Nephron progenitor cell (in vitro differentiated cells): ENCODE results near the gene THEMIS2.

ENCODE experiments used
- DNase-seq: peaks from one replicate; pipeline ENCODE4 v3.0.0; 2021
- H3K27ac Mint-ChIP-seq: 2 replicates; pipeline ENCODE4 v1.8.0; 2021; ENCODE audit warnings: mild to moderate bottlenecking, moderate library complexity, mixed read lengths
- H3K27me3 Mint-ChIP-seq: 2 replicates; pipeline ENCODE4 v1.8.0; 2021; ENCODE audit warnings: mild to moderate bottlenecking, low read depth, mixed read lengths; ENCODE audit not compliant: poor library complexity
- H3K36me3 Mint-ChIP-seq: 2 replicates; pipeline ENCODE4 v1.8.0; 2021; ENCODE audit warnings: low read depth, mixed read lengths
- H3K4me1 Mint-ChIP-seq: 2 replicates; pipeline ENCODE4 v1.8.0; 2021; ENCODE audit warnings: mixed read lengths
- H3K4me3 Mint-ChIP-seq: 2 replicates; pipeline ENCODE4 v1.8.0; 2021; ENCODE audit warnings: mild to moderate bottlenecking, moderate library complexity, mixed read lengths
- H3K9me3 Mint-ChIP-seq: 2 replicates; pipeline ENCODE4 v1.8.0; 2021; ENCODE audit warnings: mild to moderate bottlenecking, moderate library complexity, mixed read lengths
- TF ChIP-seq, protein P1 (sequence below): fragments of 200-600 bp; sonication (generic); IDR thresholded peaks from 2 replicates; pipeline ENCODE4 v1.5.0; 2021; ENCODE audit warnings: antibody characterized with exemption

The THEMIS2 gene

DNA sequence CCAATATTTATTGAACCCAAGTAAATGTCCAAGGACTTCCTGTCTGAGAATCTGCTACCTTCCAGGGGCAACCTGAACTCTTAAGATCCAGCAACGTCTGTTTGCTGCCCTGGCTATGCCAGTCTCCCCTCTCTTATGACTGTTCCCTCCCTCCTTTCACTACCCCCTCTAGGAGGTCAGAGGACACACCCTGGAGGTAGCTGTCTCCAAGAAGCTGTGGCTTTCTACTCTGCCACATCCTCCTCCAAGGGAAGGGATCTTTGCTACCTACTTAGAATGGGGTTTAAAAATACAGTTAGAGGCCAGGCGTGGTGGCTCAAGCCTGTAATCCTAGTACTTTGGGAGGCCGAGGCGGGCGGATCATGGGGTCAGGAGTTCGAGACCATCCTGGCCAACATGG, 58.8 kb downstream of the THEMIS2 start:
- Mint-ChIP-seq H3K27me3 (peaks cover 30% of the 10 kb centered on the region), H3K36me3 (no peaks in the 10 kb centered on the region), H3K9me3 (no peaks in the 10 kb centered on the region), H3K4me1 (peaks cover 26% of the 10 kb centered on the region), H3K4me3 (no peak overlapping the region), H3K27ac (no peak overlapping the region)
- TF ChIP-seq, protein P1, sequence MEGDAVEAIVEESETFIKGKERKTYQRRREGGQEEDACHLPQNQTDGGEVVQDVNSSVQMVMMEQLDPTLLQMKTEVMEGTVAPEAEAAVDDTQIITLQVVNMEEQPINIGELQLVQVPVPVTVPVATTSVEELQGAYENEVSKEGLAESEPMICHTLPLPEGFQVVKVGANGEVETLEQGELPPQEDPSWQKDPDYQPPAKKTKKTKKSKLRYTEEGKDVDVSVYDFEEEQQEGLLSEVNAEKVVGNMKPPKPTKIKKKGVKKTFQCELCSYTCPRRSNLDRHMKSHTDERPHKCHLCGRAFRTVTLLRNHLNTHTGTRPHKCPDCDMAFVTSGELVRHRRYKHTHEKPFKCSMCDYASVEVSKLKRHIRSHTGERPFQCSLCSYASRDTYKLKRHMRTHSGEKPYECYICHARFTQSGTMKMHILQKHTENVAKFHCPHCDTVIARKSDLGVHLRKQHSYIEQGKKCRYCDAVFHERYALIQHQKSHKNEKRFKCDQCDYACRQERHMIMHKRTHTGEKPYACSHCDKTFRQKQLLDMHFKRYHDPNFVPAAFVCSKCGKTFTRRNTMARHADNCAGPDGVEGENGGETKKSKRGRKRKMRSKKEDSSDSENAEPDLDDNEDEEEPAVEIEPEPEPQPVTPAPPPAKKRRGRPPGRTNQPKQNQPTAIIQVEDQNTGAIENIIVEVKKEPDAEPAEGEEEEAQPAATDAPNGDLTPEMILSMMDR: no peak
- DNase-seq: no peak

DNA sequence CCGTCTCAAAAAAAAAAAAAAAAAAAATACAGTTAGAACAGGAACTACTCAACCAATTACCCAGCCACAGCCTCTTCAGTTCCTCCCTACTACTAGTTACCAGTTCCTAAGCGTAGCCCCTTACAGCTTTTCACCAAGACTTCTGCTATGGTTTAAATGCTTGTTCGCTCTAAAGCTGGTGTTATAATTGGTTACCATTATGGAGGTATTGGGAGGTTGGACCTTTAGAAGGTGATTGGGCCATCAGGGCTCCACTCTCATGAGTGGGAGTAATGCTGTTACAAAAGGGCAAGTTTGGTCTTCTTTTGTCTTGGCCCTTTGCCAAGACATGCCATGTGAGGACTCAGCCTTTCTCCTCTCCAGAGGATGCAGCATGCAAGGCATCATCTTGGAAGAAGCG, 59.4 kb downstream of the THEMIS2 start:
- Mint-ChIP-seq H3K4me1 (peaks cover 26% of the 10 kb centered on the region), H3K4me3 (no peak overlapping the region), H3K36me3 (no peaks in the 10 kb centered on the region), H3K27me3 (peaks cover 29% of the 10 kb centered on the region), H3K27ac (no peak overlapping the region), H3K9me3 (no peaks in the 10 kb centered on the region)
- TF ChIP-seq, protein P1: no peak
- no peak for DNase-seq

DNA sequence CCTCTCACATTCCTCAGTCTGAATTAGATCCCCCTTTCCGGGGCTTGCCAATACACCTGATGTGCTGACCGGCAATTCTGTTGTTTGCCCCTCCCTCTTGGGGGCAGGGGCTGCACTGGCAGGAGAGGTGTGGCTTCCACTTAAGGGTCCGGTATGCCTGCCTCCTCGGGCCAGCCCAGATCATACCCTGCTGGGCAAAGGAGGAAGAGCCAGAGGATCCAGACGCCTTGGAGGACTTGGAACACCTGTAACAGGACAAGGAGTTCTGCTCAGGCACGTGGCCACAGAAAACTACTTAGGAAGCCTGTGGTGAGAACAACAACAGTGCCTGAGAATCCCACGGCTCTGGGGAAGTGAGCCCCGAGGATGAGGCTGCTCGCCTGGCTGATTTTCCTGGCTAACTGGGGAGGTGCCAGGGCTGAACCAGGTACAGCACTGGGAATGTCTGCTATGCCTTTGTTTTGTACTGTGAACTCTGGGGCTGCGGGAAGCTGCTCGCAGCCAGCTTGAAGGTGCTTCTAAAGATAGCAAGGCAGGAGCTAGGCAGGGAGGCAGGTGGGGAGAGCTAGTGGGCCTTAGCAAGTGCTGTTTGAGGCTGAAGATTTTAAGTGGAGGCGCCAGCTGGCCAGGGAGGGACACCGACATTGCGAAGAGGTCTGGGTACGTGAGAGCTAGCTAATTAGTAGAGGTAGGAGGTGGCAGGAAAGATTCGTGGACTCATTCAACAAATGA, 62.6 kb downstream of the THEMIS2 start, which contains the start of gene SMPDL3B:
Gene SMPDL3B (plus strand): TSS at position 183 of the 732 bp plus-strand sequence. CDS start 184 bp downstream, at position 367.
- TF ChIP-seq, protein P1: no peak
- Mint-ChIP-seq H3K9me3 (no peaks in the 10 kb centered on the region), H3K27ac (no peak within 1 kb of the TSS), H3K27me3 (peaks cover 50% of the 10 kb centered on the region), H3K36me3 (no peaks in the 10 kb centered on the region), H3K4me1 (peaks cover 26% of the 10 kb centered on the region), H3K4me3 (peak within 1 kb of the TSS; percentile 82)
- DNase-seq: peak; percentile 46

GRCh38 chr1:27935721-27936120, 63.4 kb downstream of the THEMIS2 start:
- no peak for DNase-seq
- no peak overlapping the region for H3K27ac Mint-ChIP-seq
- no peaks in the 10 kb centered on the region for H3K36me3 Mint-ChIP-seq
- H3K27me3 Mint-ChIP-seq: peaks cover 55% of the 10 kb centered on the region
- peaks cover 26% of the 10 kb centered on the region for H3K4me1 Mint-ChIP-seq
- peak overlapping the region; percentile 82 for H3K4me3 Mint-ChIP-seq
- H3K9me3 Mint-ChIP-seq: no peaks in the 10 kb centered on the region
- TF ChIP-seq, protein P1: no peak
